GF-D8 (cell line): ENCODE results near the gene HMMR.

Experiments used
- DNase-seq: peaks from one replicate; lab custom pipeline; 2025; lab: John Stamatoyannopoulos, UW

Gene HMMR

DNA sequence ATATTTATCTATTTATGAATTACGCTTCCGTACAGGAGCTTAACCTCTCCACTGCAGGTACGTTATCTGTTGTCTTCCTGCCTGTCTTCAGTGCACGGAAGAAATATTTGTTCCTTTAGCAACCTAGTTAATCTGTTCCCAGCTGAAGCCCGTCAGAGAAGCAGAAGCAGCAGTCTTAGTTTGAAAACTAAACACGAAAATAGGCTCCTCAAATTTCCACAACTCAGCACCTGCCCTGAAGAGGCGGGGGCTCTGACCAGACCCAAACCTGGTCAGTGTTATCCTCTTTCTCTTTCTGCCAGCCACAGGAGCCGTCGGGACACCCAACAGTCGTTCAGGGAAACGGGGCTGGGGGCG lies 992 bp upstream of the HMMR start:
- no peak for DNase-seq

DNA sequence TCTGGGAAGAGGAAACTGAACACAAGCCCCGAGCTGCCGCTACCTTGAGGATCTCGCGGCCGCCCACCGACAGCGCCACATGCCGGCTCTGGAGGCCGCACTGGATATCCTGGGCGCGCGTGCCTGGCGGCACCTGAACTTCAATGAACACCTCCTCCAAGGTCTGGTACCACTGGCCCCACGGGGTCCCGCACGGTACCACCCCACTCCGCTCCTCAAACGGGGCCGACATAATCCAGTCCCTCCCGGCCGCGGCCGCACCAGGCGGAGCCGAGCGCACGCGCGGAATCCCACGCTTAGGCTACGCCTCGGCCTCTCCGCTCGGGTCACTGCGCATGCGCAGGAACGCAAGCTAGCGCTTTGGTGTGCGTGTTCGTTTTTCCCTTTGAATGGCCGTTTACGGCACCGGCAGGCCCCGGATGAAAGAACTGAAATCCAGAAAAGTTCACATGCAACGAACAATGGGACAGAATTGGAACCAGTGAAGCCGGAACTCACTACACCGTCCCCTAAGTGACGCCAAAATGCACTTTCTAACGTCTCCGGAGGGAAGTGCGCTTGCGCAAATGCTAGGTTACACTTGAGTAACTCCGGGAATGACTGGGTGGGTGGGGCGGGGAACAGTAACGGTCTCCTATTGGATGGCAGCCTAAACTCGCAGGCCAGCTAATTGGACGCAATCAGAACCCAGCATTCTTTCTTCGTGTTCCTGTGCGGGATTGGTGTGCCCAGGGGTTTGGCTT lies 442 bp upstream of the HMMR start, which contains the start of gene NUDCD2:
TSS of gene NUDCD2 (minus strand) at position 284 of the 743 bp plus-strand sequence. CDS start at position 232, 52 bp downstream.
- peak; percentile 96 for DNase-seq

GRCh38 chr5:163463063-163463435 lies 2.6 kb downstream of the HMMR start:
- no peak for DNase-seq

- DNase-seq = no peak
These were observed 7.2 kb downstream of the HMMR start for GRCh38 chr5:163467682-163468081.

DNA sequence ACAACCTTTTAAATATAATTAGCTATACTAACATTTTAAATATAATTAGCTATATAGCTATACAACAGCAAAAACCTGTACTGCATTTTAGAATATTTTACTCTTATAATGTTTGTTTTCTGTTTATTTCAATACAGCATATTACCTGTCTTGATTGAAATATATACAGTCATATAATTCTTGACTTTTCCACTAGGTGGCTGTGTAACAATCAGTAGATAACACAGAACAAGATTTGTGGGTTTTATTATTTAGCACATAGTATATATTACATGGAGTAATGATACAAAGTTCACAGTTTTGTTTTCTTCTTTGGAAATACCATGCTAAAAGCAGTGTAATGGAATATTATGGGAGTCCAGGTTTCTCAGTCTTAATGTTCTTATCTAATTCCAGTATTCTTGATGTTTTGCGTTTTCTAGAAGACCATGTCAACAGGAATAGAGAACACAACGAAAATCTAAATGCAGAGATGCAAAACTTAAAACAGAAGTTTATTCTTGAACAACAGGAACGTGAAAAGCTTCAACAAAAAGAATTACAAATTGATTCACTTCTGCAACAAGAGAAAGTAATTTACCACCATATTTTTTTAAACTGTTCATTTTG lies 13.3 kb downstream of the HMMR start:
- no peak for DNase-seq

DNA sequence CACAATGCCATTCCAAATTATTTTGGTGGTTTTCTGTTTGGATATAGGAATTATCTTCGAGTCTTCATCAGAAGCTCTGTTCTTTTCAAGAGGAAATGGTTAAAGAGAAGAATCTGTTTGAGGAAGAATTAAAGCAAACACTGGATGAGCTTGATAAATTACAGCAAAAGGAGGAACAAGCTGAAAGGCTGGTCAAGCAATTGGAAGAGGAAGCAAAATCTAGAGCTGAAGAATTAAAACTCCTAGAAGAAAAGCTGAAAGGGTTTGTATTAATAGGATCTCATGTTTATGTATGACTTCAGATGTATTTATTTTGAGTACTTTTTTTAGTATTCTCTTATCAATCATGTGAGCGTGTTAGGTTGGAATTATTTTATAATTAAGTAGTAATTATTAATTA lies 15.0 kb downstream of the HMMR start:
- DNase-seq = peak; percentile 13

DNA sequence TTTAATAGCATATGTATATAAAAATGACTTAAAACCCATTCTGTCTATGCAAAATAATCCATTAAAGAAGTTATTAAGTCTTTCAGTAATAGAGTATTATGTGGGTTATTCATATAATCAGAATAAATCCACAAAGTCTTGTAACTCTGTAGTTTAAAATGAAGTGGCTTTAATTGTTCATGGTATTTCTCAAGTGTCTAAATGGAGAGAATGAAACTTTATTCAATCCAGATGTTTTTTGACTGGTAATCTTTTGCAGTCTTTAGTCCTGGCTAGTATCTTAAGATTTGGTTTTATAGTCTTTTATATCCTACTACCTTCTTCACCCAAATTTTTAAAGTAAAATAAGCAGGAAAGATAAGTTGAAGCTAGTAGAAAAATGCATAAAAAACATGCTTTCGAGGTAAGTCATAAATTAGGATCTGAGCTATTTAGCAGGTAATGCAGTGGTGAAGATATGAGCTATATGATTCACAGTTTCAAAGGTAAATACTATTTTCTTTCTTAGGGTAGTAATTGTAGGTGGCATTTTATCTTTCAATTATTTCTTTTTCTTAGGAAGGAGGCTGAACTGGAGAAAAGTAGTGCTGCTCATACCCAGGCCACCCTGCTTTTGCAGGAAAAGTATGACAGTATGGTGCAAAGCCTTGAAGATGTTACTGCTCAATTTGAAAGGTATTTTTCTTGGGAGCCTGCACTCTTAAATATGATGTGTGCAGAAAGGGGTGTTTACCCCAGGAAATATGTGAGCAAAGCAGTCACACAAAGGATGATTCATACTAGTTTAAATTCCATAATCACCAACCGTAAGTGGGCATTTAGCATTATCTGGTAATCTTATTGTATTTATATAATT lies 17.9 kb downstream of the HMMR start:
- no peak for DNase-seq

- no peak for DNase-seq
These were observed 18.5 kb downstream of the HMMR start for GRCh38 chr5:163478982-163479271.

DNA sequence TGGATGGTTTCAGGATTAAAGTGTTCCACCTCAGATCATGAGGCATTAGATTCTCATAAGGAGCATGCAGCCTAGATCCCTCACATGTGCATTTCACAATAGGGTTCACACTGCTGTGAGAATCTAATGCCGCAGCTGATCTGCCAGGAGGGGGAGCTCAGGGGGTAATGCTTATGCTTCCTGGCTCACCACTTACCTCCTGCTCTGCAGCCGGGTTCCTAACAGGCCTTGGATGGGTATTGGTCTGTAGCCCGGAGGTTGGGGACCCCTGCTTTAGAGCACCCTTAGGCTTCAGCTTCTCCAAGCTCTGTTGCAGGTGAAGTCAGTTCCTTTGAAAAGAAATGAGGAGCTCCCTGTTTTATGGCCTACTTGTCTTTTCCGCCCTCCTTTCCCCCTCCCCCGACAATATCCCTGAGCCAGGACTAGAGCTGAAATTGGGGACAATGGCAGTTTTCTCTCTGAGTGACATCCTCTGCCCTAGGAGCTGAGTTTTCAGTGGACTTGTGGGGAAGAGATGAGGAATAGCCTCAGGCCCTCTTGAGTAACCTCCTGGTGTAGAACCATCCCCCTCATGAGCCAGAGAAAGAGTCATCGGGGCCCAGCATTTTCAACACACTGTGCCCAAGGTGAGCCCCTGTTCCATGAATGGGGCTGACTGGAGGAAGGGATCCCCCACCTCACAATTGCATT lies 28.8 kb downstream of the HMMR start:
- no peak for DNase-seq

DNA sequence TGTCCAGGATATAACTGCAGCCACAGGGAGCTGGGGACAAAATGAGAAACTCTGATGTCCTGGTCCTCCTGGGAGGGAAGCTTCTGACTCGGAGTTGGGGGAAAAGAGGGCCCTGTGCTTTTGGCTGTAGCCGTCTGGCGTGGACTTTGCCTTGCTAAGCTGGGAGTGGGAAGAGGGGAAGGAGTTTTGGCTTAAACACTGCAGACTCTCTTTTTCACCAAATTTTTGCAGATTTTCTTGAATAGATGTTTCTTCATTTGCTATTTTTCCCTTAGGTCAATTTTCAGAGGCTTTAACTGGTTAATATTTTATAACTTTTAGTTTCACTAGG lies 29.3 kb downstream of the HMMR start:
- DNase-seq = no peak

DNA sequence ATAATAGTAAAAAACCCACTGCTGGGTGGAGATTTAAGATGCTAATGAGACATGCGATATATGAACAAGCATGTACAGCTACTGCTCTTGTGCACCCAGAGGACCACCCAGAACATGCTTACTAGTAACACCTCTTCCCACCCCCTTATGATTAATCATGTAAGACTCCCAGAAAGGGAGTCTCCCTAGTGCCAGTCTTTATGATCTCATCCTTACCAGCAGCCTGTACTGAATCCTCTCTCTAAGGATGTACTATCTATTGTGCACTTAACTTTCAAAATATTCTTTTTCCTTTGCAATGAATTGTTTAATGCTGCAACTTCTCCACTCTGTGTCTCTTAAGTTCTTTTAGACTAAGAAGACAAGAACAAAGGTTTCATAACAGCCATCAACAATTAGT lies 35.9 kb downstream of the HMMR start:
- no peak for DNase-seq

- DNase-seq = no peak
These were observed 36.9 kb downstream of the HMMR start for GRCh38 chr5:163497315-163497714.

- no peak for DNase-seq
These were observed 38.5 kb downstream of the HMMR start for GRCh38 chr5:163498886-163499285.

GRCh38 chr5:163502521-163502920 lies 42.1 kb downstream of the HMMR start:
- DNase-seq = no peak

GRCh38 chr5:163503106-163504078 lies 43.0 kb downstream of the HMMR start:
- peak; percentile 82 for DNase-seq

DNA sequence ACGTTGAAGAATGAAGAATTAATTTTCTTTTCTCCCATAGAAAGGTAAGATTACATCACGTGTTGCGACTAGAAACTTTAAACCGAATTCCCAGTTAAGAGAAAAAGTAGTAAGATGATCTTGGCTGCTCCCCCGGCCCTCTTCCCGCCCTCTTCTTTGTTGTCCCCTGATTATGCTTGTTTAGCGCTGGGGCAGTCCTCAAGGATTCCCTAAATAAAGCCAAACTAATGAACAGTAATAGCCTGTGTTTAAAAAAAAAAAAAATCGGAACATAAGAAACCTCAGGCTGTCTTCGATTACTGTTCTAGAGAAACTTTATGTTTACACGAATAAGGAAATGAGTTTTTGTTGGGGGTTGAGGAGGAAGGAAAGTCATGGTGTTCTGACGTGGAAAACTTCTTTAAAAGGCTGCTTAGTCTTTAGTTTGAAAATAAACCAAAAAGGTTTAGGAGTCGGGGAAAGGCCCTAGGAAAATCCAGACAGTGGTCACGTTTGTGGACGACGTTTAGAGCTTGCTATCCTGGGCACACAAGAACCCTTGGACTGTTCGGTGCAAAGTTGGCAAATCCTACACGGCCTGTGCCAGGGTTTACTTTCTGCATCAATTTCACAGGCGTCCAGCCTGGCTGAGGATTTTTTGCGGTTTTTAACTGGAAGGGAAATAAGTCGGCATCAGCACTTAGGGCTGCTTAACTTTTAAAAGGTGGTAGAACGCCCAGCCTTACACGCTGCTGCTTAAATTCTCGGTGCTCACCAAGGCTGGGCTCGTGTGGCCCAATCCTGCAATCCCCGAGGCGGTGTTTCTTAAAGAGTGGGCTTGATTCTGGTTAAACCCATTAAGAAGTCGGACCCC lies 43.9 kb downstream of the HMMR start:
- DNase-seq = peak; percentile 30

- no peak for DNase-seq
These were observed 44.6 kb downstream of the HMMR start for GRCh38 chr5:163505049-163505367.

GRCh38 chr5:163505368-163506094 lies 45.1 kb downstream of the HMMR start, which contains the start of gene MAT2B:
TSS of gene MAT2B (plus strand) at chr5:163505619. CDS start at chr5:163505687, 68 bp downstream.
- peak; percentile 75 for DNase-seq

- DNase-seq = no peak
These were observed 45.6 kb downstream of the HMMR start for GRCh38 chr5:163506095-163506457.

GRCh38 chr5:163506726-163507125 lies 46.3 kb downstream of the HMMR start:
- DNase-seq = no peak
